PFSK-1 (cell line): ENCODE measurements around the gene GCN1.

Experiments
- FOXP2 ChIP-seq: optimal IDR thresholded peaks from 2 replicates; pipeline ENCODE3; 2011; ENCODE audit warnings: borderline replicate concordance, control low read depth, inconsistent platforms; ENCODE audit not compliant: insufficient read depth; ENCODE audit errors: extremely low read length, extremely low read depth
- POLR2AphosphoS5 ChIP-seq: IDR thresholded peaks from 2 replicates; pipeline ENCODE4 v1.6.1; 2012; ENCODE audit warnings: low read depth, mild to moderate bottlenecking, control low read depth, low read length, moderate library complexity
- SIN3A ChIP-seq: IDR thresholded peaks from 2 replicates; pipeline ENCODE4 v1.6.1; 2012; ENCODE audit warnings: mild to moderate bottlenecking, low read length, moderate library complexity, borderline replicate concordance; ENCODE audit not compliant: insufficient read depth
- TAF1 ChIP-seq: IDR thresholded peaks from 2 replicates; pipeline ENCODE4 v1.6.1; 2012; ENCODE audit warnings: low read length, control low read depth, borderline replicate concordance; ENCODE audit not compliant: insufficient read depth
- TF ChIP-seq, protein P1 (sequence below), 2 experiments: IDR thresholded peaks; 2 replicates each; pipeline versions ENCODE4 v1.6.1 to v1.8.0; 2011 to 2012; ENCODE audit warnings: low read depth in 2 of 2, low read length in 2 of 2, control low read depth in 1 of 2, inconsistent platforms in 1 of 2, mild to moderate bottlenecking in 1 of 2, moderate library complexity in 1 of 2; ENCODE audit not compliant: insufficient read depth in 1 of 2

The GCN1 gene

GRCh38 chr12:120116441-120116791 is 78.1 kb downstream of the GCN1 start, which contains the start of gene RAB35:
Gene RAB35, minus strand, starts transcription at chr12:120116753. Its CDS starts 103 bp downstream, at chr12:120116650.
- TF ChIP-seq SIN3A (no peak), POLR2AphosphoS5 (no peak), TAF1 (no peak), FOXP2 (no peak)
- TF ChIP-seq, protein P1, sequence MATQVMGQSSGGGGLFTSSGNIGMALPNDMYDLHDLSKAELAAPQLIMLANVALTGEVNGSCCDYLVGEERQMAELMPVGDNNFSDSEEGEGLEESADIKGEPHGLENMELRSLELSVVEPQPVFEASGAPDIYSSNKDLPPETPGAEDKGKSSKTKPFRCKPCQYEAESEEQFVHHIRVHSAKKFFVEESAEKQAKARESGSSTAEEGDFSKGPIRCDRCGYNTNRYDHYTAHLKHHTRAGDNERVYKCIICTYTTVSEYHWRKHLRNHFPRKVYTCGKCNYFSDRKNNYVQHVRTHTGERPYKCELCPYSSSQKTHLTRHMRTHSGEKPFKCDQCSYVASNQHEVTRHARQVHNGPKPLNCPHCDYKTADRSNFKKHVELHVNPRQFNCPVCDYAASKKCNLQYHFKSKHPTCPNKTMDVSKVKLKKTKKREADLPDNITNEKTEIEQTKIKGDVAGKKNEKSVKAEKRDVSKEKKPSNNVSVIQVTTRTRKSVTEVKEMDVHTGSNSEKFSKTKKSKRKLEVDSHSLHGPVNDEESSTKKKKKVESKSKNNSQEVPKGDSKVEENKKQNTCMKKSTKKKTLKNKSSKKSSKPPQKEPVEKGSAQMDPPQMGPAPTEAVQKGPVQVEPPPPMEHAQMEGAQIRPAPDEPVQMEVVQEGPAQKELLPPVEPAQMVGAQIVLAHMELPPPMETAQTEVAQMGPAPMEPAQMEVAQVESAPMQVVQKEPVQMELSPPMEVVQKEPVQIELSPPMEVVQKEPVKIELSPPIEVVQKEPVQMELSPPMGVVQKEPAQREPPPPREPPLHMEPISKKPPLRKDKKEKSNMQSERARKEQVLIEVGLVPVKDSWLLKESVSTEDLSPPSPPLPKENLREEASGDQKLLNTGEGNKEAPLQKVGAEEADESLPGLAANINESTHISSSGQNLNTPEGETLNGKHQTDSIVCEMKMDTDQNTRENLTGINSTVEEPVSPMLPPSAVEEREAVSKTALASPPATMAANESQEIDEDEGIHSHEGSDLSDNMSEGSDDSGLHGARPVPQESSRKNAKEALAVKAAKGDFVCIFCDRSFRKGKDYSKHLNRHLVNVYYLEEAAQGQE (IDR thresholded peaks at IDR 0.05; ENCODE audit: insufficient read depth in 1 of 2, low read depth in 2 of 2, low read length in 2 of 2) = no peak

GRCh38 chr12:120115692-120116440 is 78.6 kb downstream of the GCN1 start:
- TF ChIP-seq, protein P1 (IDR thresholded peaks at IDR 0.05; ENCODE audit: insufficient read depth in 1 of 2, low read depth in 2 of 2, low read length in 2 of 2) = no peak
- peak; percentile 8; the same call in 1 of the 2 replicates for TF ChIP-seq TAF1

DNA sequence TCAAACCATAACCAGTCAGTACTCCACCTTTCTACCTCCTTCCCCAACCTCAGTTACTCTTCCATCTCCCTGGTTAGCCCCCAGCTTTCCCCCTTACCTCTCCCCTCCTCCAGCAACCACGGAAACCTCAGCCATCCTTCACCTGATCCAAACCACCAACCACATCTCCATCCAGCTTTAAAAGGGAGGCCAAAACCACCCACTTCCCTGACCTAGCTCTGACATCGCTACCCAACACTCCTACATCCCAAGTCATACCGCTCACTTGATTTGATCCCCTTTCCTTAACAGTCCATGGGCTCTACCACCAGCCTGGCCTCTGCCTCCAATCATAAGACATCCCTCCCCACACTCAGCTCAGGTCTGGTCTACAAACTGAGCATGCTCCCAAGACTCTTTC is 79.4 kb downstream of the GCN1 start:
- TF ChIP-seq, protein P1 (IDR thresholded peaks at IDR 0.05; ENCODE audit: insufficient read depth in 1 of 2, low read depth in 2 of 2, low read length in 2 of 2) = no peak
- TF ChIP-seq POLR2AphosphoS5 (no peak), SIN3A (no peak), TAF1 (no peak)

DNA sequence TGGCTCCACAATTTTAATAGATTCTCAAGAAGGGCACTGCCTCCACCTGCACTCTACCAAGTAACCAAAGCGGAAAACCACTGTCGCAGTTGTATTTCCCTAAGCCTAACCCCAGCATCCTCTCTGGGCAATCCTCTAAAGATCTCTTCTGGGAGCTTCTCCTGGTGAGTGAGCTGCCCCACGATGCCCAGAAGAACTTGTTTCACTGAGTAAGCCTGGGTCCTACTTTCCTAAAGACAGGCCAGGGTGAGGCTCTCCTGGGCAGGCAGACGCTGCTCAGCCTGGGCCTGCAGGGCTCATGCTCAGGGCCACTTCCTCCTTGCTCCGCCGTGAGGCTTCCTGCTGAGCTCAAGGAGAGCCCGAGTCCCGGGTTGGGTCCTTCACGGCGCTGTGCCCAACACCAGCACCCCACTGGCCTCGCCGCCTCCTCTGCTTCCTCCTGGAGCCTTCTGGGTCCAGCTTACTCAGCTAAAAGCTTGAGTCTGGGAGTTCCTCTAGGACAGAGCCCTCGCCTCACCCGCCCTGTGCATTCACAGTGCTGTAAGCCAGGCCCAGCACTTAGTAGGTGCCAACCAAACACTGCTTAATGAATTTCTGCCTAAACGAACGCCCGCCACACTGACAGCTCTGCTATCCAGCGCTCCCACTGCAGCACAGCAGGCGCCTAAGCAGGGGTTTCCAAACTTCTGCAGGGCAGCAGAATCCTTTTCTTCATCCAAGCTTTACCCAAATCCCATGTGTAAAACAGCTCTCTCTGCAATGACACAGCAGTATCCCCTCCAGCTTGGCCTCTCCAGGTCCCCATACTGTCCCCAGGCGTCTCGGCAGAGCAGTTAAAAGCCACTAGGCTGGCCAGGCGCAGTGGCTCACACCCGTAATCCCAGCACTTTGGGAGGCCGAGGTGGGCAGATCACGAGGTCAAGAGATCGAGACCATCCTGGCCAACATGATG is 83.7 kb downstream of the GCN1 start:
- TF ChIP-seq, protein P1 (IDR thresholded peaks at IDR 0.05; ENCODE audit: insufficient read depth in 1 of 2, low read depth in 2 of 2, low read length in 2 of 2) = no peak
